ENCODE data around the gene TNNC1.

DNA sequence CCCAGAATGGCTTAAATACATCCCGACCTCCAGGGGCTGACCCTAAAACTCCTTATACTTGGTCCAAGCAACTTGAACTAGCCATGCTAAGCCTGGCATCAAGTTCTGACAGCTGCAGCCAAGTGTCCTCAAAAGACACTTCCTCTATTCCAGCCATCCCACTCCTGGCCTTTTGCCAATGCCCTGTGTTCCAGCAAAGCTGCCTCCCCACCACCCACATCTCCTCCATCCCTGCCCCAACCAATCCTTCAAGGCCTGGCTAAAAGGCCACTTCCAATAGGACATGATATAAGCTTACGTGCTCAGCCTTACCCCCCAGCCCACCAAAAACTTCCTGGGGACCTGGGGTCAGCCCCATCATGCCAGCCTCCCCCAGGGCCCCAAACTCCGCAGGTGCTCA is 49.9 kb downstream of the TNNC1 start:
- no peak for TF ChIP-seq EZH2 (IDR thresholded peaks at IDR 0.05; ENCODE audit: borderline replicate concordance, low read depth, low read length, poor library complexity, severe bottlenecking)
- no peak for TF ChIP-seq CTCF (conservative IDR thresholded peaks at IDR 0.05; ENCODE audit: low read depth, low read length)

Measured in A673 (cell line).